Activated CD8-positive, alpha-beta memory T cell treated with anti-CD3 and anti-CD28 coated beads for 48 hours (primary cell): ENCODE data around the gene ZBTB7C.

ENCODE experiments used
- DNase-seq, 3 experiments: peaks; one replicate each; pipeline ENCODE4 v3.0.0-alpha.2; 2020; ENCODE audit warnings: low read depth in 2 of 3, low spot score in 2 of 3

The ZBTB7C gene

DNA sequence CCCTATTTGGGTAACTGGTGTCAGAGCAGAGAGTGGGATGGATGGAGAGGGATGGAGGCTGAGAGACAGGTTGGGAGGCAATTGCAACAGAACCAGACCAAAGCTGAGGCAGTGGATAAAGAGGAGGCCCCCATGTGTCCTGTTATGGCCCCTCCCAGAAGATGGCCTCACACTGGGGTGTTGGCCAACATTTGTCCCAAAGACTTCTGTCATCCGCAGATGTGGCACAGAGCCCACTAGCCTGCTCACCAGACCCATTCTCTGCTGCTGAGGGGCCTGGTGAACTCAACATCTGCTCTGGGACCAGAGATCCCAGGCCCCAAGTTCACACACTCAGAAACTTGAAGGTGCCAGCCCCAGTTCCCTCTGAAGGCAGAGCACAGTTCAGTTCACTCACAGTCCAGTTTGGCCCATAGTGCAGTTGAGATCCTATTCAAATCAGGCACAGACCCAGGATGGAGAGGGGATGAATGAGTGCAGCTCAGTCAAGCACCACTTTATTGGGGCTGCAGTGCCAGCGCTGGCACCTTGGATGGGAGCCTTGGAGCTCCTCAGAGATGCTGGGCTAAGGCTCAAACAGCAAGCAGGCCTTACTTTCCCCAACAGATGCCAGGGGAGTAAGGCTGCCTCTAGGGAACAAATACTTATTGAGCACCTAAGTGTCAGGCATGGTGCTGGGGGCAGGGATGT, 189.2 kb downstream of the ZBTB7C start:
- no peak for DNase-seq

- no peak for DNase-seq
These were observed 190.0 kb downstream of the ZBTB7C start for GRCh38 chr18:48219037-48219809.

- no peak for DNase-seq
These were observed 190.7 kb downstream of the ZBTB7C start for GRCh38 chr18:48218285-48219022.

DNA sequence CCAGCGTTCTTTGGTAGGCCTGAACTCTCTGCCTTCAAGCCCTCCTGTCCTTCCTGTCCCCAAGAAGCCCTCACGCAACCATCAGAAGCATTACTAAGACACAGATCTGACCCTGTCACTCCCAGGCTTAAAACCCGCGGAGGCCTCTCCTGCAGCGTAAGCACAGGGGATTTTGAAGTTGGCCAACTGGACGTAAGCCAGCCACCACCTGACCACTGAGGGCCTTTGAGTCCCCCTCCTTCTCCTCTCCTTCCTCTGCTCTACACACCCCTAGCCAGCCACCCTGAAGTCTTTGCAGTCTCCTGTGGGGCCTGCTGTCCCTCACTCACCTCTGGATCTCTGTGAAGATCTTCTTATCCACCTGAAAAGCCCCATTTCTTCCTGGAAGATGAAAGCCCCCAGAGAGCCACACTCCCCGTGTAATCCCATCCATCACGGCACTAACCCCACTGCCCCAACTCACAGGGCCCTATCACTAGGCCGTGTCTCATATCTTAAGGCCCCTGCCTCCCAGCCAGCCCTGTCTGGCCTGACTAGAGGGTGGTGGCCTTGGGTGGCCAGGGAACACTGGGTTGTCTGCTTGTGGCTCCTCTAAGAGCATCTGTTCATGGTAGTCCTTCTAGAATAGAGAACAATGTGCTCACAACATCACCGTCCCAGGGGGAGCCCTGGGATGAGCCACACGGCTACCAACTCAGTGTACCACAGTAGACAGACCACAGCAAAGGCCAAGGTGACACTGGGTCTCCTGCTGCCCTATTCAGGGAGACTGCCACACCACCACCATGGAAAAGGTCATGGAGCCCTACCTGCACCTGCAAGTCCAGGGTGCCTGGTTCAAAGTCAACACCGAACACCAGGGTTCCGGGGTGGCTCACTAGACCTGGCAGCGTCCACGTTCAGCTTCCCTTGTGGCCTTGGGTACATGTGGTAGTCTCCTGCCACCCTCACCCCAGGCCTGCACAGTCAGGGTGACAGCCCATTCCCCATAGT, 191.6 kb downstream of the ZBTB7C start:
- DNase-seq, result no peak

- no peak for DNase-seq
These were observed 192.4 kb downstream of the ZBTB7C start for GRCh38 chr18:48216639-48217257.

GRCh38 chr18:48215876-48216638, 193.1 kb downstream of the ZBTB7C start:
- DNase-seq, result no peak

DNA sequence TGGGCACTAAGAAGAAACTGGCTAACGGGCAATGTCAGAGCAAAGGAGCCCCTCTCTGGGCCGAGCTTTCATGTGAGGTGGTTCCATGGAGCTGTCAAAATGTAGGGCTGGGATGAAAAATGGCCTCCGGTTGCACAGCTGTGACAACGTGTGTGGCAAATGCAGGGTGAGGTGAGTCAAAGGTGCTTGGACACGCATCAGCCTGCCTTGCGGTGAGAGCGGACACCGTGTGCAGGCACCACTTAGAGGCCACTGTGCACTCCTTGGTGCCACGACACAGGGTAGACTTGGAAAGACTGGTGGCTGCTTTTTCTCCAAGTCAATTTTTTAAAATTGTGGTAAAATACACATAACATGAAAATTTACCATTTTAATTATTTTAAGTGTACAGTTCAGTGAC, 195.4 kb downstream of the ZBTB7C start:
- DNase-seq, result no peak

GRCh38 chr18:48208432-48209140, 200.6 kb downstream of the ZBTB7C start:
- no peak for DNase-seq

DNA sequence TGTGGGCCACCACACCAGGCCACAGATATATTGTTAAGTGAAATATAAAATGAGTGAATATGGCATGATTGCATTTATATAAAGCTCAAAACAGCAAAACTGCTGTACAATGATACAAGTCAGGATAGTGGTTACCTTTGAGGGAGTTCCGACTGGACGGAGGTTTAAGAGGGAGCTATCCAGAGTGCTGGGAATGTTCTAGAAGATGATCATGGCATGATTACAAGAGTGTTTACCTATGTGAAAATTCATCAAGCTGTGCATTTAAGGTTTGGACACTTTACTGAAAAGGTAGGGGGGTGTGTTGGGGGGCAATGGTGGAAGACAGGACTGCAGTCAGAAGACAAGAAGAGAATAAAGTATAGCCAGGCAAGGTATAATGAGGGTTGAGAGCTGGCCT, 201.4 kb downstream of the ZBTB7C start:
- DNase-seq, result no peak

- DNase-seq, result no peak
These were observed 202.3 kb downstream of the ZBTB7C start for GRCh38 chr18:48206887-48207286.

DNA sequence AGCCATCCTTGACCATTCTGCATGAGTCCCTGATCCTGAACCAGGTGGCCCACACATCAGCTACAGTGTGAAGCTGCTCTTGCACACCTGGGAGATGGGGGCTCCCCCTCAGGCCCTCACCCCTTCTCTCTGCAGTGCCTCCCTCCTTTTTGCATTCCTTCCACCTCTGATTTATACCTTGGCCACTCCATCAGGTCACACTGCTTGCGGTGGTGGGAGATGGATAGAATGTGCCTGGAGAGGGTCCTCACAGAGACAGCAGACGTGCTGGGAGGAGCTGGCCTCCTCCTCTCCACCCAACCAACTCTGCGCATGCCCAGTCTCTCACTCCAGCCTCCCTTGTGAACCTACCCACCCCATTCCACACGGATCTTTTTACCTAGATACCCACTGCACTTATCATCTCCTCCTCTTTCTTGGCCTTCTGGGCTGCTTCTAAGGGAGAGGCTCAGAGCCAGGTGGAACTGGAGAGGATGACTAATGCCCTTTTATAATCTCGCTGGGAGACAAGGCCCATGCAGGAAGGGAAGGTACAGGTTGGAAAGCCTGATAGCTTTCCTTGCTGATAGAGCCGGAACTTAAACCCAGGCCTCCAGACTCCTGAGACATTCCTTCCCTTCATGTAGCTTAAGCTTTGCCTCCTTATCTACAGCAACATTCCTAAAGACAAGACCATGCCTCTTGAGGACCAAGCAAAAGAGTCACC, 205.1 kb downstream of the ZBTB7C start:
- no peak for DNase-seq

DNA sequence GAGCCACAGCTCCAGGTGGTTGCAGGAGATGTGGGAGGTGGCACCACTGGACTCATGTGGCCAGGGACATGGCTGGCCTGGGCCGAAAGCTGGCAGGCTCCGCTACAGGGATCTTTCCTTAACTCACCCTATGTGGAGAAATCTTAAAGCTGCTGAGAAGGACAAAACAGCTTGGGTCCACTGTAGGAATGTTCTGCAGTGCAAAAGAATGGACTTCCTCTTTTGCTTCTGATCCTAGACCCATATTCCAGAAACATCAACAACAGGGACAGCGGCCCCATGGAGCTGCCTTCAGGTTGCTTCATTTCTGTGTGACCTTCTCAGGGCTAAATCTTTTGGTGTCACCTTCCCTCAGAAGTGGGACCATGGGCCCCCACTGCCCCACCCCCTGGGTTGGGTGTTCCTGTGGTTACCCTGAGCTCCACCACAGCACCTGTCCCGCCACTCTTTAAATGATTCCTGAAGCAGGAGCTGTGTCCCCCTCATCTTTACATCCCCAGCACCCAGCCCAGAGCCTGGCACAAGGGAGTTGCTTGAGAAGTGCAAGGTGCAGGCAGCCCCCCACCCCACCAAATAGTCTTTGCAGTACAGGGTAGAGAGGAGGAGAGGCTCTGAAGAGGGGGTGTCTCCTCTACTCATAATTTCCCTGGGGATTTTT, 205.8 kb downstream of the ZBTB7C start:
- DNase-seq, result no peak

DNA sequence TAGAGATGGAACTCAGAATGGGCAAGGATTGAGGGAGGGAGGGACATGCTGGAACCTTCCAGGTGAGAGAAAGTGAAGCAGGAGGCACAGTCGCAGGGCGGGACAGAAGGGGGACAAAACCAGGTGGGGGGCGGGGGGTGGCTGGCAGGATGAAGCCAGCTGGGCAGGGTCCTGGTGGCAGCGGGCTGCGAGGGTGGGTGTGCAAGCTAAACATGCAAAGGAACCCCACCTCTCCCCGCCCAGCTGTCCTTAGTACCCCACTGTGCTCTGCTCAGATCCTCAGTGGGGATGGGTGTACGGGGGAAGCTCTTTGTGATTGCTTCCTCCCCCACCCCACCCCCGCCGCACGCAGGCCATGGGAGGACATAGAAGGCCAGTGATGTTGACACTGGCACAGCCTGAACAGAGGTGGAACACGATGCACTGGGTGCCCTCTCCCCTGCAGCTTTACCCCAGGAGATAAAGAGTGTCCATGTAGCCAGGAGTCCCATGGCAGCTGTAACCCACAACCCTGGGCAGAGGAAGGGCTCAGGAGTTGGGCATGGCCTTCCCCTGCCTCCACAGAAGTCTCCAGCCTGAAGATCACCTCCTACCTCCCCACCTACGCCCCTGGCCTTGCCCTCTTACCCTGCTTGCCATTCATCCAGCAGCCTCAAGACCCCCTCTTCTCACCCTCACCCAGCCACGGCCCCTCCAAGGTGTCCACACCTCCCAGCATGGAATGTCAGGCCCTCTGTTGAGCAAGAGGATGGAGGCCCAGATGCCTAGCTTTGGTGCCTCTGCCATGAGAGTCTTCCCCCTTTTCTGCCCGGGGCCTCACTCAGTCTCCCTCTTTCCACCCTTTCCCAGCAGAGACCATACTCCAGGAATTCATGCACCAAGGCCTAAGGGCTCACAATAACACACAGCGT, 206.6 kb downstream of the ZBTB7C start:
- no peak for DNase-seq

DNA sequence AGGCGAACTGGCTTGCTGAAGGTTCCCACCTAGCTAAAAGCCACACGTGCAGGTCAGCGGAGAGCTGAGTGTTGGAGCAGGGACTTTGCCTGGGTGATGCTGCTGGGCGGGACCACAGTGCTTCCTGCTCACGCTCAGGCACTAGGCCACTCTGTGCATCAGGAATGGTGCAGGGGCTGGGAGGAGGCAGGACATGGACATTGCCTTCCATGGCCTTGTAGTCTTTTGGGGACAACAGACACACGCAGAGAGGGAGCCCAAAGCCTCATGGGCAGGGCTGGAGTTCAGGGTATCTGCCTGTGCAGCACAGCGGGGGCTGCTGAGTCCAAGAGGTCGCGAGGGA, 207.2 kb downstream of the ZBTB7C start:
- no peak for DNase-seq

DNA sequence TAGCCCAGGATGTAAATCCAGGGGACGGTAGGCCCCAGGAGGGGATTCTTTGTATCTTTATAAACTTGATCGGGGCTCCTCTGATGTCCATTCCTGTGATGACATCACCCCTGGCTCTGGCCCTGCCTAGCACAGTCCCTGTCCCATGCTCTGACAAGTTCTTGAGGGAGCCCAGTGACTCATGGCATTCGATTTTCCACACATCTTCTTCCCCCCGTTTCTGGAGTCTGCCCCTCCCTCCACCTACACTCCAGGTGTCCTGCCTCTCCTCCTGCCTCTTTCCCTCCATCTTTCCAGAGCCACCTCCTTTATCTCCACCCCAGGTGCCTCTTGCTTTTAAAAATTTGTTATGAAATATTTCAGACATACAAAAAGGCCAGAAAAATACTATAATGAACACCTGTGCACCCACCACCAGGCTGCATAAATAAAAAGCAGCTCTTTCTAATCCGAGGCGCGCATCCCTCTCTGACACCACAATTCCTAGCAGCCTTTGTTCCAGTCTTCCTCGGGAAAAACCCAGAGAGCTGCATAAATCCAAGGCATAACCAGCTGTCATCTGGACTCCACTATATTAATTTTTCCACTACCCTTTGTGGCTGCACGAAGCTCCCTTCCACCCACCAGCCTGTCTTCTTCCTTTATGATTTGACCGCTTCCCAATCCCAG, 207.7 kb downstream of the ZBTB7C start:
- DNase-seq, result no peak

- DNase-seq, result no peak
These were observed 208.4 kb downstream of the ZBTB7C start for GRCh38 chr18:48200631-48201336.
